B cell (primary cell): Measurements from ENCODE around the gene SLC35A5. TPM values are rescaled to one million over a fixed set of nuclear protein-coding genes. Genes with fewer than 3 reads are reported as not detected.

ENCODE experiments used
- ATAC-seq: fragments of 200-7000 bp; cut with Tn5 transposase; one replicate; pipeline ENCODE4 v1.10.0; 2021; ENCODE audit warnings: low read depth, mild to moderate bottlenecking, moderate number of reproducible peaks, moderate library complexity
- CTCF ChIA-PET: fragments of 350-600 bp; sonication (Branson Sonifier 250); formaldehyde crosslinking; loops from one replicate; lab custom pipeline; 2021; ENCODE audit warnings: antibody characterized with exemption, inconsistent platforms; lab: Charles Lee
- POLR2A ChIA-PET: fragments of 350-600 bp; sonication (Branson Sonifier 250); formaldehyde crosslinking; loops from one replicate; lab custom pipeline; 2021; ENCODE audit warnings: antibody characterized with exemption; lab: Charles Lee
- DNase-seq: peaks from one replicate; pipeline ENCODE4 v3.0.0; 2013
- H2AFZ ChIP-seq: 2 replicates; pipeline ENCODE4 v1.6.1; 2012; ENCODE audit warnings: mild to moderate bottlenecking, low read depth, low read length; ENCODE audit not compliant: insufficient read depth, poor library complexity, severe bottlenecking
- H3K27ac ChIP-seq, 2 donors: 1 replicate in 1 of 2; 2 replicates in 1 of 2; pipeline ENCODE4 v1.5.1; 2012 to 2013; ENCODE audit warnings: low read length in 2 of 2, mild to moderate bottlenecking in 2 of 2, moderate library complexity in 1 of 2
- H3K27me3 ChIP-seq, 4 experiments: fragments of 200-600 bp in 1 of 4; sonication (generic) in 1 of 4; replicated peaks in 1 of 4; 1 replicate in 2 of 4; 2 replicates in 2 of 4; pipeline versions ENCODE4 v1.6.1 to v1.7.0; 2013 to 2016; ENCODE audit warnings: low read length in 3 of 4, mild to moderate bottlenecking in 2 of 4, mixed read lengths in 1 of 4, moderate library complexity in 1 of 4; ENCODE audit not compliant: insufficient read depth in 4 of 4, control insufficient read depth in 3 of 4; ENCODE audit errors: control extremely low read depth in 1 of 4
- H3K36me3 ChIP-seq, 2 experiments: replicated peaks in 1 of 2; 1 replicate in 1 of 2; 2 replicates in 1 of 2; pipeline versions ENCODE4 v1.6.1 to v1.7.1; 2013; ENCODE audit warnings: low read length in 1 of 2; ENCODE audit not compliant: insufficient read depth in 2 of 2, control insufficient read depth in 1 of 2; ENCODE audit errors: control extremely low read depth in 1 of 2, extremely low read depth in 1 of 2
- H3K4me1 ChIP-seq, 2 donors: fragments of 200-600 bp in 1 of 2; sonication (generic) in 1 of 2; 1 replicate in 1 of 2; 2 replicates in 1 of 2; pipeline versions ENCODE4 v1.5.1 to v1.6.1; 2013 to 2017; ENCODE audit warnings: low read length in 2 of 2; ENCODE audit not compliant: control insufficient read depth in 2 of 2, insufficient read depth in 2 of 2
- H3K4me2 ChIP-seq: replicated peaks from 2 replicates; pipeline ENCODE3; 2012; ENCODE audit warnings: mild to moderate bottlenecking, low read depth, low read length; ENCODE audit not compliant: poor library complexity, severe bottlenecking
- H3K4me3 ChIP-seq, 5 experiments: fragments of 200-600 bp in 1 of 5; sonication (generic) in 1 of 5; 1 replicate in 3 of 5; 2 replicates in 2 of 5; pipeline versions ENCODE4 v1.5.1 to v1.7.0; 2011 to 2016; ENCODE audit warnings: low read length in 4 of 5, mild to moderate bottlenecking in 4 of 5, low read depth in 2 of 5, control low read depth in 1 of 5, moderate library complexity in 1 of 5; ENCODE audit not compliant: insufficient read depth in 1 of 5; ENCODE audit errors: control extremely low read depth in 1 of 5, extremely low read depth in 1 of 5
- H3K79me2 ChIP-seq: fragments of 200-600 bp; sonication (generic); one replicate; pipeline ENCODE4 v1.6.0; 2016; ENCODE audit warnings: low read length; ENCODE audit not compliant: control insufficient read depth, insufficient read depth
- H3K9ac ChIP-seq: fragments of 200-600 bp; sonication (generic); 2 replicates; pipeline ENCODE4 v1.6.1; 2017; ENCODE audit warnings: mild to moderate bottlenecking, low read length, moderate library complexity
- H3K9me3 ChIP-seq, 3 donors: one replicate each; pipeline versions ENCODE4 v1.6.1 to v1.7.1; 2013; ENCODE audit warnings: low read length in 2 of 3; ENCODE audit not compliant: control insufficient read depth in 2 of 3, insufficient read depth in 1 of 3; ENCODE audit errors: control extremely low read depth in 1 of 3
- H4K20me1 ChIP-seq: 2 replicates; pipeline ENCODE4 v1.6.0; 2012; ENCODE audit warnings: mild to moderate bottlenecking, low read length; ENCODE audit not compliant: insufficient read depth, control insufficient read depth, poor library complexity, severe bottlenecking
- H3K27ac Mint-ChIP-seq: one replicate; pipeline ENCODE4 v1.8.0; 2021; ENCODE audit warnings: mixed read lengths
- H3K27me3 Mint-ChIP-seq: one replicate; pipeline ENCODE4 v1.8.0; 2021; ENCODE audit warnings: mixed read lengths
- H3K4me1 Mint-ChIP-seq: one replicate; pipeline ENCODE4 v1.8.0; 2021; ENCODE audit warnings: mixed read lengths
- H3K4me3 Mint-ChIP-seq: one replicate; pipeline ENCODE4 v1.8.0; 2021; ENCODE audit warnings: mixed read lengths
- H3K9me3 Mint-ChIP-seq: one replicate; pipeline ENCODE4 v1.8.0; 2022; ENCODE audit warnings: mixed read lengths; ENCODE audit not compliant: insufficient read depth
- EZH2 ChIP-seq: IDR thresholded peaks from 2 replicates; pipeline ENCODE4 v1.6.1; 2012; ENCODE audit warnings: borderline replicate concordance, low read depth, mild to moderate bottlenecking, moderate library complexity, low read length; ENCODE audit not compliant: insufficient read depth, poor library complexity, severe bottlenecking
- WGBS: methylation state at CpG from one replicate; pipeline ENCODE4 v1.1.5; 2013; ENCODE audit warnings: missing lambda C conversion rate; ENCODE audit not compliant: insufficient coverage; 5-methylcytosine and 5-hydroxymethylcytosine counted together
- intact Hi-C: fragments of 100-400 bp; cut with micrococcal nuclease; formaldehyde crosslinking; loops from one replicate; pipeline ENCODE4 v1.10.0; 2022
- polyA plus RNA-seq: library from polyadenylated mRNA; depleted of rRNA; stranded (reverse); fragments of >200 nt; gene quantifications from 2 replicates; pipeline ENCODE4 v1.2.3, GENCODE V29; 2012
- total RNA-seq, 2 donors: library from RNA; stranded (reverse); fragments of 120-200 nt in 1 of 2; gene quantifications; 1 replicate in 1 of 2; 2 replicates in 1 of 2; pipeline versions ENCODE4 v1.2.3 to v1.2.4, GENCODE V29; 2013 to 2022
- TF ChIP-seq, protein P1 (sequence below): fragments of 200-600 bp; IDR thresholded peaks from one replicate; pipeline ENCODE4 v1.8.0; 2022; ENCODE audit warnings: antibody characterized with exemption, mild to moderate bottlenecking

The SLC35A5 gene
- total and polyA plus RNA-seq, 2 donors (not counting 1 experiment from before 2014, with no cell fraction given): 15.4 to 34.9 TPM

DNA sequence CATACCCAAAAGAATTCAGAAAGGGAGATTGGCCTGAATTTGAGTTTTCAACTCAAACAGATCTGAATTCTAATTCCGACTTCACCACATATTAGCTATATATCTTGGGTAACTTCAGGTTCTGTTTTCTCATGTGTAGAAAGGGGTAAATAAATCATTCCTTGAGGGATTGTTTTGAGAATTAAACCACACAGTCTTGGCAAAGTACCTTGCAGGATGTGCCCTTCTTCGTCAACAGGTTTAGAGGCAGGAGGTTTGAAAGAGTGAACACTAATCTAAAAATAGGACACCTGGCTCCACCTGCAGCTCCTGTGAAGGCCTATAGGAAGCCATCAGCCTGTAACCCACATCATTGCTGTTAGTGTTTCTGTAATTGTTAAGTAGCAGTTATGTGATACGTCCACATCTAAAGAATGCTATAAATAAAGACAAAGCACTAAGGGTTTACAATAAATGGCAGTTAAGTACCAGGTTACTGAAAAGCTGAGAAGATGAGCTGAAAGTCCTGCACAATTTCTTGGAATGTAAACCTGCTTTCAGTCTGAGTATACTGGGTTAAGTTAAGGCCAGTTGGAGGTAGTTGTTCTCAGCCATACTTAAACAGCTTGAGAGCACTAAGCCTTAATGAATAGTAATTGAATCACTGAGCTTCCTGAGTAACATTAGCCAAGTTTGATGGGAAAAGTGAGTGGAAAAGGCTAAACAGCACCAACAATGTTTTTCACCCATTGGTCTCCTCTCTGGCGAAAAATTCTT, 73.1 kb downstream of the SLC35A5 start:
- DNase-seq (no peak), ATAC-seq (no peak)
- H3K27me3 ChIP-seq: no peaks in the 10 kb centered on the region
- H3K79me2 ChIP-seq: no peaks in the 10 kb centered on the region
- intact Hi-C loops: no loop called here
- H4K20me1 ChIP-seq: no peaks in the 10 kb centered on the region
- H3K27ac ChIP-seq: no peak overlapping the region
- no CpG with 5 or more reads among the region's 4 CpGs for WGBS
- H3K4me3 ChIP-seq: no peak overlapping the region
- H3K9me3 ChIP-seq: no peaks in the 10 kb centered on the region
- no peak overlapping the region for H3K4me3 Mint-ChIP-seq
- no peak overlapping the region for H3K27ac Mint-ChIP-seq
- H3K27me3 Mint-ChIP-seq: no peaks in the 10 kb centered on the region
- CTCF ChIA-PET: interaction anchor here (0.6 to 1.7 kb wide), 5 partner anchors 8 to 402 kb away, joined by 3 to 6 read pairs (median 3); no protein-coding TSS in a partner anchor
- no peaks in the 10 kb centered on the region for H3K9me3 Mint-ChIP-seq
- no peak overlapping the region for H3K4me2 ChIP-seq
- no peaks in the 10 kb centered on the region for H3K4me1 ChIP-seq
- H3K9ac ChIP-seq: no peak overlapping the region
- no peaks in the 10 kb centered on the region for H3K36me3 ChIP-seq
- TF ChIP-seq, protein P1, sequence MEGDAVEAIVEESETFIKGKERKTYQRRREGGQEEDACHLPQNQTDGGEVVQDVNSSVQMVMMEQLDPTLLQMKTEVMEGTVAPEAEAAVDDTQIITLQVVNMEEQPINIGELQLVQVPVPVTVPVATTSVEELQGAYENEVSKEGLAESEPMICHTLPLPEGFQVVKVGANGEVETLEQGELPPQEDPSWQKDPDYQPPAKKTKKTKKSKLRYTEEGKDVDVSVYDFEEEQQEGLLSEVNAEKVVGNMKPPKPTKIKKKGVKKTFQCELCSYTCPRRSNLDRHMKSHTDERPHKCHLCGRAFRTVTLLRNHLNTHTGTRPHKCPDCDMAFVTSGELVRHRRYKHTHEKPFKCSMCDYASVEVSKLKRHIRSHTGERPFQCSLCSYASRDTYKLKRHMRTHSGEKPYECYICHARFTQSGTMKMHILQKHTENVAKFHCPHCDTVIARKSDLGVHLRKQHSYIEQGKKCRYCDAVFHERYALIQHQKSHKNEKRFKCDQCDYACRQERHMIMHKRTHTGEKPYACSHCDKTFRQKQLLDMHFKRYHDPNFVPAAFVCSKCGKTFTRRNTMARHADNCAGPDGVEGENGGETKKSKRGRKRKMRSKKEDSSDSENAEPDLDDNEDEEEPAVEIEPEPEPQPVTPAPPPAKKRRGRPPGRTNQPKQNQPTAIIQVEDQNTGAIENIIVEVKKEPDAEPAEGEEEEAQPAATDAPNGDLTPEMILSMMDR: no peak
- TF ChIP-seq EZH2: no peak
- H3K4me1 Mint-ChIP-seq: no peaks in the 10 kb centered on the region
- no peak overlapping the region for H2AFZ ChIP-seq
- POLR2A ChIA-PET: no interaction called here

Other genes with a start within 250 kb of the SLC35A5 start
- gene CD200, start 228.9 kb upstream of the SLC35A5 start, total RNA-seq: 35.0 and 36.0 TPM in 2 replicates
- gene CD200, start 228.9 kb upstream of the SLC35A5 start, polyA plus RNA-seq: 49.9 and 53.6 TPM in 2 replicates
- gene BTLA, start 62.6 kb upstream of the SLC35A5 start, total RNA-seq: 91.6 and 101 TPM in 2 replicates
- 62.7 and 75.7 TPM in 2 replicates for gene BTLA, start 62.6 kb upstream of the SLC35A5 start, polyA plus RNA-seq
- 48.8 and 54.9 TPM in 2 replicates for gene ATG3, start 83 bp upstream of the SLC35A5 start, total RNA-seq
- 25.2 and 33.3 TPM in 2 replicates for gene ATG3, start 83 bp upstream of the SLC35A5 start, polyA plus RNA-seq
- gene CCDC80, start 79.1 kb downstream of the SLC35A5 start, total RNA-seq: not detected in 2 replicates
- under 0.01 TPM in 1 of 2 replicates, not detected in the other for gene CCDC80, start 79.1 kb downstream of the SLC35A5 start, polyA plus RNA-seq